NCI-H2227 (cell line): ENCODE data around the gene SLC41A2.
"Not testable (repeated sequence)": the region's sequence is repeated elsewhere in the genome, so short reads cannot be mapped to it uniquely, and the experiment has no call there.

Experiments used
- DNase-seq: peaks from one replicate; lab custom pipeline; 2025; ENCODE audit not compliant: unreplicated experiment; lab: John Stamatoyannopoulos, UW

Gene SLC41A2

DNA sequence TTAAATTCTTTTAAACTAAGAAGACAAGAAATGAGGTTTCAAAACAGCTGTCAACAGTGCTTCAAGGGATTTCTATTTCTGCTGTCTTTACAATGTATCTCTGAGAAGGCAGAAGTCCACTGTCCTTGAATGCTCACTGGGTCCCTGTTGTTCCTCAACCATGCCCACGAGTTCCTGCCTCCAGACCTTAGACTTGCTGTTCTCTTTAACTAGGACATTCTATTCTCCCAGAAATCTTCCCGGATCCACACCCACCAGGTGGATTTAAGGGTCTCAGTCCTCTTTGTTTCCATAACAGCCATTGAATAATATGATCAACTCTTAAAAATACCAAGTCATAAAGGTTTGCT lies 6.7 kb upstream of the SLC41A2 start:
- DNase-seq, result no peak

DNA sequence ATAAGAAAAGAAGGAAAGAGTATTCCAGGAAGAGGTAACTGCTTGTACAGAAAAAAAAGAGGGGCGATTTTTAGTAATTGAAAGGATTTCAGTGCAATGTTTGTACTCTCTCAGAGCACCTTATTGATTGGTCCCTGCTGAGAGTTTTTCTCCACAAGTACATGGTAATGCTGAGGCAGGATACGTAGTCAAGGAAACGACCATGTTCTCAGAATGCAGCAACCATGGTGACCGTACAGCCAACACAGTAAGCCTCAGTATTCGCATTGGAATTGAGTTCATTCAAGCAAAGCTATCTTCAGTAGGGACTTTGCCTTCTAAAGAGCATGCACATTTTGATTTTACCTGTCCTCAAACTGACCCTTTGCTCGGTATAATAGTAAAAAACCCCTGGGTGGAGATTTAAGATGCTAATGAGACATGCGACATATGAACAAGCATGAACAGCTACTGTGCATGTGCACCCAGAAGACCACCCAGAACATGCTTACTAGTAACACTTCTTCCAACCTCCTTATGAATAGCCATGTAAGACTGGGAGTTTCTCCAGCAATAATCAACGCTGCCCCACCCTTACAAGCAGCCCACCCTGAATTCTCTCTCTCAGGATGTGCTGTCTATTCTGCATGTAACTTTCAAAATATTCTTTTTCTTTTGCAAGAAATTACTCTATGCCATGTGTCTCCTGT lies 6.2 kb upstream of the SLC41A2 start:
- DNase-seq, result peak; percentile 75

DNA sequence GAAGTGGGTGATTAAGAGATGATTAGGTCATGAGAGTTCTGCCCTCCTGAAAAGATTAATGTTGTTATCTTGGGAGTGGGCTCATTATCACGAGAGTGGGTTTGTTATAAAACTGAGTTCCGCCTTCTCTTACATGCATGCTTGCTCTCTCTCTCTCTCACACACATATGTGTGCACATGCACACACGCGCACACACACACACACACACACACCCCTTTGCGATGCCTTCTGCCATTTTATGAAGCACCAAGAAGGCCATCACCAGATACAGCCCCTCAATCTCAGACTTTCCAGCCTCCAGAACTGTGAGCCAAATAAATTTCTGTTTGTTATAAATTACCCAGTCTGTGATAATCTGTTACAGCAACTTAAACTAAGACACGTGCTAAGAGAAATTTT lies 5.7 kb upstream of the SLC41A2 start:
- peak; percentile 52 for DNase-seq

DNA sequence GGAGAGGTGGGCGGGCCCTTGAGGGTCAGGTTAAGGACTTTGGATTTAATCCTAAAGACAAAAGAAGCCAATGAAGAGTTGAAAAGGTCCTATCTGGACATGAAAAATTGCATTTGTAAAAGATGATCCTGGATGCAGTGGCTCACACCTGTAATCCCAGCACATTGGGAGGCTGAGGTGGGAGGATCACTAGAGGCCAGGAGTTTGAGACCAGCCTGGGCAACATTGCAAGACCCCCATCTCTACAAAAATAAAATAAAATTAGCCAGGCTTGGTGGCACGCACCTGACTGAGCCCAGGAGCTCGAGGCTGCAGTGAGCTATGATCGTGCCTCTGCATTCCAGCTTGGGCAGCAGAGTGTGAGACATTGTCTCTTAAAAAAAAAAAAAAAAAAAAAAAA lies 2.4 kb upstream of the SLC41A2 start:
- no peak for DNase-seq

DNA sequence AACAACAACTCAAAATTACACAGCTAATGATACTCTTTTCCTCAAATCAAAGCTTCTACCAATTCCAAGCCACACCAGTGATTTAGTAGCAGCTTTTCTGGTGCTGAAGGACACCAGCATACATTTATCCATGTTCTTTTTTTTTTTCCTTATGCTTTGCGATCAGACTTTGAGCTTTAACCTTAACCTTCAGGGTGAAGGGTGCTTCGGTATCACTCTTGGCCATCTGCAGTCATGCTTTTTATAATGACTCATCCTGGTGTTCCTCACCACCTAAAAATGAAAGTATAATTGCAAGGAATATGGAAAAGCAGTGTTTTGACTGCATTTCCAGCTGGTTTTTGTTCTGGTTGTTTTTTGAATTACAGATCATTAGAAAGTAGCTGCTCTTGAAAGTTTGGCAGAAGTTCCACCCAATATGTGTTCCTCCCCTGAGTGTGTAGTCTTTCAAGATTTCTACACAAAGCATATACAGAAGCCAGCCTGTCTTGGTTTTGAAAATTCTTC lies 1.3 kb upstream of the SLC41A2 start:
- DNase-seq, result no peak

DNA sequence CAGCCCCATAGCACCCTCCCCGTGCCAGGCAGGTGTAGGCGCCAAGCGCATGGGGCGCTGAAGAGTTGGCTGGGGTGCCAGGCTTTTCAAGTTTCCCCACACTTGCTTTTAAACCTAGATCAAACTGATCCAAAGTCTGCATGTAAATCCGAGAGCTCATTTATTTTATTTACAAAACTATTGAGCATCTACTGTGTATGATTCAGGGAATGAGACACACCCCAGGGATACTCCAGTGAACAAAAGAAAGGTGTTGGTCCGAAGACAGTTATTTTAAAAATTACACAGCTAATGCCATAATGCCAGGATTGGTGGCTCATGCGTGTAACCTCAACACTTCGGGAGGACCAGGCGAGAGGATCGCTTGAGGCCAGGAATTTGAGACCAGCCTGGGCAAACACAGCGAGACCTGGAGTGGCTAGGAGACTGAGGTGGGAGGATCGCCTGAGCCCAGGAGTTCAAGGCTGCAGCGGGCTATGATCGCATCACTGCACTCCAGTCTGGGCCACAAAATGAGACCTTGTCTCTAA lies 780 bp upstream of the SLC41A2 start:
- no peak for DNase-seq

DNA sequence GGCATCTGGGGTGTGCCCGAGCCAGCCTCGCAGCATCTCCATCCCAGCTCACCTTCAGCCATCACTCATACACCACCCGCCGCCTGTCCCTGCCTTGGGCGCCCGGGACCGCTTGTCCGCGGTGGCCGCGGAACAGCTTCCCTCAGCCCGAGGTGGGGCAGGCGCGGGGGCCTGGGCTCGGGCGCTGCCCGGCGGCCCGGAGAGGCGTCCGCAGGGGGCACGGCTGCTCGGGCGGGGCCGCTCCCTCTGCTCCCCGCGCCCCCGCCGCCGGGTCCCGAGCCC lies 430 bp downstream of the SLC41A2 start:
- DNase-seq, result no peak

DNA sequence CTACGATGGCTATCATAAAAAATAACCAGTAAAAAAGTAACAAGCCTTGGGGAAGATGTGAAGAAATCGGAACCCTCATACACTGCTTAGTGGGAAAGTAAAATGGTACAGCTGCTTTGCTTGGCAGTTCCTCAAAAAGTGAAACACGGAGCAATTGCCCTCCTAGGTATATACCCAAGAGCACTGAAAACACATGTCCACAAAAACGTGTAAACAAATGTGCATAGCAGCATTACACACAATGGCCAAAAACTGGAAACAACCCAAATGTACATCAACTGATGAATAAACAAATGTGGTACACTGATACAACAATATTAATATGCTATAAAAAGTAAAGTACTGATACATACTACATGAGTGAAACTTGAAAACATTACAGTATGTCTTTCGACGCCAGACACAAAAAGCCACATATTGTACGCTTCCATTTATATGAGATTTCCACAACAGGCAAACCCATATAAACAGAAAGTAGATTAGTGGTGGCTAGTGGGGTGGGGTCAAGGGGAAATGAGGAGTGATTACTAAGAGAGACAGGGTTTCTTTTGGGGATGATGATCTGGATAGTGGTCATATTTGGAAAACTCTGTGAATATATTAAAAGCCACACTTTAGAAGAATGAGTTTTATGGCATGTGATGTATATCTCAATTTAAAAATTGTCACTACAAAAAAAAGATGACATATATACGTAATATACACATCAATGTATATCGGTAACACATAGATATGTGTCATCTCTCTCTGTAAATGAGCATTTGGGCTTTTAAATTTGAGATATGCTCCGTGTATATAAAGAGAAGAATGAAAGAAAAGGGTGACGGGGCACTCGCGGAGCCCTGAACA lies 996 bp downstream of the SLC41A2 start:
- DNase-seq, result no peak

DNA sequence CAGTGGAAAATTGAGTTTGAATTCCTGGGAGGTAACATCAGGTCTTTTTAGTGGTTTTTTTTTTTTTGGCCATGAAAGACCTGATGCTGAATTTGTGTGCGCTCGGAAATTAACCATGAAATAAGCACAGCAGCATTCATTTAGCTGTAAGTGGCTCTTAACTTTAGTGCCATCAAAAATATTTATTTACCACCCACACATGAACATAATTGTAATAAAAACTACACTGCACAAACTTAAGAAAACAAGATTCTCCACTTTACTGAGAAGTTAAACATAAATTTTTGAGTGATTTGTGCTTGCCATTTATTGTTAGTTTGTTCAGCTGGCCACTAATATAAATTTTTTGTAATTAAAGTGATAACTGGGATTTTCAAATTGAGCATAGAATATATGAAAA lies 2.4 kb downstream of the SLC41A2 start:
- DNase-seq, result no peak

DNA sequence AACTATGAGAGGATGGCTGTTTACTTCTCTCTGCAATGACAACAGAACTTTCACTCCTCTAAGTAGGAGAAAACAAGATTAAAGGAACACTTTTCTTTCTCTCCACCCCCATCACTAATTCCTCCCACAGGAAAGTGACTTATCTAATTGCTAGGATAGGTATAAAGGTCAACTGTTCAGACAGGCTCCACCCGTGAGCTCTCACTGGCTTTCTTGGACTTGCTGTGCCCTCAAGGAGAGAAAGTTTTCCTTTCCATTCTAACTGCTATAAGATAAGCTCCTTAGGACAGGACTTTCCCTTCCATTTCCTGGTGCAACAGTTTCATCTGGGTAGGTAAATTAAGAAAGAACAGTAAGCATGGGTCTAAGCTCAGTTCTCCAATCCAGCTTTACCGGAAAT lies 4.8 kb downstream of the SLC41A2 start:
- DNase-seq, result no peak

DNA sequence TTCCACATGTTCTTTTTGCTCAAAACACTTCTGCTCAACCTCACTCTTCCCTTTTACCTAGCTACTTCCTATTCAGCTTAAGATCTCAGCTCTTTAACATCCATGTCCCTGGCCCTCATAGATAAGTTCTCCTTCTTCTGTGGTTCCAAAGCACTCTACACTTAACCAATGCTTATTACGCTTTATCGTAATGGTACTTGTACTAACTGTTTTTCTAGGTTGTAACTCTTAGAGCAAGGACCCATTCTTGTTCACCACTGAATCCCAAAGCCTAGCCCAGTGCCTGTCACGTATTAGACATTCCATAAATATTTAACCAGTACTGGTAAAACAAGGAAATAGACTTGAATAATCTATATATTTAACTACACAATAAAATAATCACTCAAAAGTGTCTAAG lies 5.3 kb downstream of the SLC41A2 start:
- DNase-seq, result no peak

DNA sequence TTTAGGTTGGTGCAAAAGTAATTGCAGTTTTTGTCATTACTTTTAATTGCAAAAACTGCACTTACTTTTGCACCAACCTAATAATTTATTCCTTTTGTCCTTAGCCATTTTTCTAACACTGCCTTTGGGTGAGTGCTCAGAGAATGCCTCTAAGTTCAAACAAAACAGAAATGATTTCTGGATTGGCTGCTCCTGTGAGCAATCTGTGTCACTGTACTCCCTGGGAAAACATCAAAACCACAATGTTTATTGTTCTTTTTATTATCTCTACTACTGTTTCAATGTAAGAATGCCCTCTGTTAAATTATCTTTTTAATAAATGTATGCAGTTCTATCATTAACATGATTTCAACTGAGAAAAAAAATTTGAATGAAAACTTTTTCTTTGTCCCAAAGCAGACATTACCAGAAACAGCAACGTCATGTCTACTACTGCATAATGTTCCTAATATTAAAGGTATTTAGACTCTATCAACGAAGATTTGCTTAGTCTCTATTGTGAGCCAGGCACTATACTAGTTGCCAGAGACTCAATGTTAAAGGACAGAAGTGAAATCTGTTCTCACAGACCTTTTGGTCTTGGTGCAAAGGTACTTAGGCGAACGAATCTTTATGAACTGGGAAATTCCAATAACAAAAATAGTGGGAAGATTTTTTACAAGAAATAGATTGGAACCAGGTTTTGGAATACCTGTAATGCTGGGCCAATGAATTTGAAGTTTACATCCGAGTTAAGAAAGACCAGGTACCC lies 6.2 kb downstream of the SLC41A2 start:
- DNase-seq, result no peak

DNA sequence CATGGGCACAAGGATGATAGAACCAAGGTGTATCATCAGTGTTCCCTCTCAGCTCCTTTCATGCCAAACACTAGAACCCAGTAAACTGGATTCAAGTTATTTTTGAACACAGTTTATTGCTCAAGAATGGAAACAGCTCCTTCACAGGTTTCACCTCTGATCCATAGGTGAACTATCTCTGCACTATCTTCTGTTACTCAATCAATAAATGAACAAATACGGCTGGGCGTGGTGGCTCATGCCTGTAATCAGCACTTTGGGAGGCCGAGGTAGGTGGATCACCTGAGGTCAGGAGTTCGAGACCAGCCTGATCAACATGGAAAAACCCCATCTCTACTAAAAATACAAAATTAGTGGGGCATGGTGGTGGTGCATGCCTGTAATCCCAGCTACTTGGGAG lies 9.4 kb downstream of the SLC41A2 start:
- DNase-seq, result not testable (repeated sequence)

DNA sequence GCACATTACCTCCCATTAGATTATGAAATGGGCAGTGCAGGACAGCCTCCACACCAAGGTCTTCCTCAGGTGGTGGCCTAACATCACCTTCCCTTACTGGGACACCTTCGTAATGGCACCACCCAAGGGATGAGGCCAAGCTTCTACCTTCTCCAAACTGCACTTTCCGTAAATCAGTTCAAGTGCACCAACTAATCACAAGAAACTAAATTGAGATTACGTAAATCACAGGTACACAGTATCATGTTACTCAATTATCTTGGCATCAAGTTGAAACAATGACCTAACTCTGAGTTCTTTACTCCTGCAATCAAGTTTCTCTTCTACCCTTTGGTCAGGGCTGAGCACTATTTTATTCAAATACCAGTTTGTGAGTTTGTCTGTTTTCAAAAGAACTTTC lies 13.8 kb downstream of the SLC41A2 start:
- DNase-seq, result no peak

DNA sequence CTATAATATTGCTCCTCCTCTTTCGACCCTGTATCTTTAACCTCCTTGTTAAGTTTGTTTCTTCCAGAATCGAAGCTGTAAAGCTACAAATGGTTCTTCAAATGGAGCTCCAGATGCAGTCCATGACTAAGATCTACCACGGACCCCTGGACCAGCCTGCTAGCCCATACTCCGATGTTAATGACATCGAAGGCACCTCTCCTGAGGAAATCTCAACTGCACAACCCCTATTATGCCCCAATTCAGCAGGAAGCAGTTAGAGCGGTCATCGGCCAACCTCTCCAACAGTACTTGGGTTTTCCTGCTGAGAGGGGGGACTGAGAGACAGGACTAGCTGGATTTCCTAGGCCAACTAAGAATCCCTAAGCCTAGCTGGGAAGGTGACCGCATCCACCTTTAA lies 14.7 kb downstream of the SLC41A2 start:
- DNase-seq, result not testable (repeated sequence)

DNA sequence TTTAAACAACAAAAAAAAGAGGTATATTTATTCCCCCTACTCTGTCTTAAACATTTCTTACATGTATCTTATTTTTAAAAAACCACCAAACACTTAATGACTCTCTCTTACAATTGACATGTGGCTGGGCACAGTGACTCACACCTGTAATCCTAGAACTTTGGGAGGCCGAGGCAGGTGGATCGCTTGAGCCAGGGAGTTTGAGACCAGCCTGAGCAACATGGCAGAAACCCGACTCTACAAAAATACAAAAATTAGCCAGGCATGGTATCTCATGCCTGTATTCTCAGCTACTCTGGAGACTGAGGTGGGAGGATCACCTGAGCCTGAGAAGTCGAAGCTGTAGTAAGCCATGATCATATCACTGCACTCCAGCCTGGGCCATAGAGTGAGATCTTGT lies 16.0 kb downstream of the SLC41A2 start:
- no peak for DNase-seq

DNA sequence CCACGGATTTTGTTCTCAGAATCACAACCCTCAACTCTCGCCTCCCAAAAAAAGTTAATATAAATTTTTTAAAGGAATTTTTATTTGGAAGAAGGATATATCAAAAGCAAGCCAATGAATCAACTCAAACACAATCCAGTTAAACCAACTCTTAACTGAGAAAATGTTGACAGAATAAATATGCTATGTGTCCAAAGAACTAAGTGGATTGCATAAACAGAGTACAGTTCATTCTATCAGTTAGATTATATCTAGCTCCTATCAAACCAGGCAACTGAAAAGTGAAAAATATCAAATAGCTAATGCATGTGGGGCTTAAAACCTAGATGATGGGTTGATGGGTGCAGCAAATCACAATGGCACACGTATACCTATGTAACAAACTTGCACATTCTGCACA lies 16.6 kb downstream of the SLC41A2 start:
- DNase-seq, result no peak

DNA sequence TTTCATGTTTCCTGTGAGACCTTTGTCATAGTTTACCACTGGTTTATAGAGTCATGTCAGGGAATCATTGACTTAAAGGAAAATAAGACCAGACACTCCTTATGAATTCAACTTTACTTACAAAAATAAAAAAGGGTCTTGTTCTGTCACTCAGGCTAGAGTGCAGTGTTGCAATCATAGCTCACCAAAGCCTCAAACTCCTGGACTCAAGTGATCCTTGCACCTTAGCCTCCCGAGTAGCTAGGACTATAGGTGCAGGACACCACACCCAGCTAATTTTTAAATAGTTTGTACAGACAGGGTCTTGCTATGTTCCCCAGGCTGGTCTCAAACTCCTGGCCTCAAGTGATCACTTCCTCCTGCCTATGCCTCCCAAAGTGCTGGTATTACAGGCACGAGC lies 19.0 kb downstream of the SLC41A2 start:
- no peak for DNase-seq

DNA sequence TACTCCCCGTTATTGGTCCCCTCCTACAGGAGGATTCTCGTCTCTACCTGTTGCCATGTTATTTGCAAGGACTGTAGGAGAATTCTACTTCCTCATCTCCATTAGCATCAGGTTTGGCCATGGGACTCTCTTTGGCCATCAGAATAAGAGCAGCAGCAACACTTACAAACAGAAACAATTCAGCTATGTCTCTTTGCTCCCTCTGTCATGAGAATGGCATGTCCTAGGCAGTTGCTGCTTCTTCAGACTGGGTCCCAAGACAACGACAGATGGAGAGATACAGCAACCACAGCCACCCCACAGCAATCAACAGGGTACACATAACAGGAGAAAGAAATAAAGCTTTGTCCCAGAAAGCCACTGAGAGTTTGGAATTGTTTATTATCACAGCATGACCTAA lies 19.7 kb downstream of the SLC41A2 start:
- DNase-seq, result no peak

DNA sequence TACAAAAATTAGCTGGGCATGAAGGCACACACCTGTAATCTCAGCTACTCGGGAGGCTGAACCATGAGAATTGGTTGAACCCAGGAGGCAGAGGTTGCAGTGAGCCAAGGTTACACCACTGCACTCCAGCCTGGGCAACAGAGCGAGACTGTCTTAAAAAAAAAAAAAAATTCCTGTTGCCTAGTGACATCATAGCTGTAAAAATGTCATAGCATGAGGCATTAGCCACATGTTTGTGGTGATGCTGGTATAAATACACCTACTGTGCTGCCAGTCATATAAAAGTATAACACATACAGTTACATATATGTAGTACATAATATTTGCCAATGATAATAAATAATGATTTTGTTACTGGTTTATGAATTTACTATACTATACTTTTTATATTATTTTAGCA lies 22.2 kb downstream of the SLC41A2 start:
- DNase-seq, result no peak

DNA sequence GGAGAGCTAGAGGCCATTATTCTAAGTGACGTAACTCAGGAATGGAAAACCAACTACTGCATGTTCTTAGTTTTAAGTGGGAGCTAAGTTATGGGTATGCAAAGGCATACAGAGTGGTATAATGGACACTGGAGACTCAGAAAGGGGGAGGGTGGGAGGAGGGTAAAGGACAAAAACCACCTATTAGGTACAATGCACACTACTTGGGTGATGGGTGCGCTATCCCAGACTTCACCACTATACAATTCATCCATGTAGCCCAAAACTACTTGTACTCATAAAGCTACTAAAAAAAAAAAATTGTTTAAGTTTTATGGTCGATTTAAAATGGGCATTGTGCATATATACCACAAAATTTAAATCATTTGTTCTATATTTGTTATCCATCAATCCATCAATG lies 24.3 kb downstream of the SLC41A2 start:
- DNase-seq, result no peak

DNA sequence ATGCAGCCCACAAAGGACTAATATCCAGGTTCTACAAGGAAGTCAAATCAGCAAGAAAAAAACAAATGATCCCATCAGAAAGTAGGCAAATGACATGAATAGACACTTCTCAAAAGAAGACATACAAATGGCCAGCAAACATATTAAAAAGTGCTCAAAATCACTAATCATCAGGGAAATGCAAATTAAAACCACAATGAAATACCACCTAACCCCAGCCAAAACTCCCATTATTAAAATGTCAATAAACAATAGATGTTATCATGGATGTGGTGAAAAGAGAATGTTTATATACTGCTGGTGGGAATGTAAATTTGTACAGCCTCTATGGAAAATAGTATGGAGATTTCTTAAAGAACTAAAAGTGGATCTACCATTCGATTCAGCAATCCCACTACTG lies 25.0 kb downstream of the SLC41A2 start:
- no peak for DNase-seq
